Heart left ventricle (tissue), 13 donors: ENCODE results near the gene TPSD1.

Source experiments
- POLR2A ChIP-seq, 2 donors: fragments of 450-650 bp; IDR thresholded peaks; one replicate each; pipeline ENCODE4 v1.6.1; 2017; ENCODE audit warnings: antibody characterized with exemption in 2 of 2, mild to moderate bottlenecking in 2 of 2, moderate library complexity in 2 of 2
- TF ChIP-seq, protein P1 (sequence below), 12 donors: fragments of 200-600 bp; sonication (generic) in 4 of 12; IDR thresholded peaks; one replicate each; pipeline versions ENCODE4 v1.5.0 to v1.8.0; 2018 to 2022; ENCODE audit warnings: antibody characterized with exemption in 12 of 12, mild to moderate bottlenecking in 5 of 12
- donor health status: ischemic (EF 13 %, LVEDD 7.1; RV severe dilation, severe dysfunction).
- donor health status: DM: no; HTN: yes; CAD: no.
- donor health status: DM: no; HTN: no; CAD: no.
- donor health status: ischemic (EF 25% LVEDD 6.9; RV normal size, moderate dysfunction).
- donor health status: ischemic (EF 25% LVEDD 5.7; RV mildly dilated, moderate dysfunction).
- donor health status: ischemic (EF 35%, LVEDD 5.7; RV mildly dilated, moderate dysfunction).
- donor health status: nonischemic (EF 11% LVEDD 7.7; RV severe dilation, severe dysfunction).
- donor health status: DM: yes; HTN: yes; CAD: no.
- donor health status: PGD.
- donor health status: ischemic (EF 29% LVEDD 5.4; RV normal size, mild dysfunction).
- donor health status: nonischemic (EF 23%, LVEDD 6.1; RV moderate dilation, normal function).

DNA sequence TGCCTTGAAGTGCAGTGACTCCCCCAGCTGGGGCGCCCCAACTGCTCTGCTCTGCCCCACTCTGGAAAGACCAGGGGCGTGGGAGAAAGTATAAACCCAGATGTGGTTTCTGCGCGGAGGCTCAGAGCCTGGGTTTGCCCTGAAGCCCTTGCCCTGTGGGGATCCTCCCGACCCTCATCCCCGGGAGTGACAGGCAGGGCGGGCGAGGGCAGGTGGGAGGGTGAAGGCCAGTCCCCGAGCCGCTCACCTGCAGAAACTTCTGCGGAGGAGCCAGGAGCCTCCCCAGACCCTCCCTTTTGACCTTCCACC, 3.8 kb downstream of the TPSD1 start:
- no peak for TF ChIP-seq POLR2A (IDR thresholded peaks at IDR 0.05)
- TF ChIP-seq, protein P1, sequence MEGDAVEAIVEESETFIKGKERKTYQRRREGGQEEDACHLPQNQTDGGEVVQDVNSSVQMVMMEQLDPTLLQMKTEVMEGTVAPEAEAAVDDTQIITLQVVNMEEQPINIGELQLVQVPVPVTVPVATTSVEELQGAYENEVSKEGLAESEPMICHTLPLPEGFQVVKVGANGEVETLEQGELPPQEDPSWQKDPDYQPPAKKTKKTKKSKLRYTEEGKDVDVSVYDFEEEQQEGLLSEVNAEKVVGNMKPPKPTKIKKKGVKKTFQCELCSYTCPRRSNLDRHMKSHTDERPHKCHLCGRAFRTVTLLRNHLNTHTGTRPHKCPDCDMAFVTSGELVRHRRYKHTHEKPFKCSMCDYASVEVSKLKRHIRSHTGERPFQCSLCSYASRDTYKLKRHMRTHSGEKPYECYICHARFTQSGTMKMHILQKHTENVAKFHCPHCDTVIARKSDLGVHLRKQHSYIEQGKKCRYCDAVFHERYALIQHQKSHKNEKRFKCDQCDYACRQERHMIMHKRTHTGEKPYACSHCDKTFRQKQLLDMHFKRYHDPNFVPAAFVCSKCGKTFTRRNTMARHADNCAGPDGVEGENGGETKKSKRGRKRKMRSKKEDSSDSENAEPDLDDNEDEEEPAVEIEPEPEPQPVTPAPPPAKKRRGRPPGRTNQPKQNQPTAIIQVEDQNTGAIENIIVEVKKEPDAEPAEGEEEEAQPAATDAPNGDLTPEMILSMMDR (IDR thresholded peaks at IDR 0.05): no peak
